CD4-positive, alpha-beta T cell (primary cell): Measurements from ENCODE around the gene ICOS. TPM values are rescaled to one million over a fixed set of nuclear protein-coding genes. Genes with fewer than 3 reads are reported as not detected.

ENCODE experiments used
- ATAC-seq: fragments of 200-7000 bp; cut with Tn5 transposase; one replicate; pipeline ENCODE4 v1.10.0; 2022; ENCODE audit warnings: mild to moderate bottlenecking; ENCODE audit not compliant: poor library complexity
- CTCF ChIA-PET: fragments of 350-600 bp; sonication (Branson Sonifier 250); formaldehyde crosslinking; loops from one replicate; lab custom pipeline; 2021; ENCODE audit warnings: antibody characterized with exemption, inconsistent platforms; lab: Charles Lee
- POLR2A ChIA-PET: fragments of 350-600 bp; sonication (Branson Sonifier 250); formaldehyde crosslinking; loops from one replicate; lab custom pipeline; 2021; ENCODE audit warnings: antibody characterized with exemption, inconsistent platforms; lab: Charles Lee
- DNase-seq, 14 experiments: peaks; one replicate each; pipeline ENCODE4 v3.0.0-alpha.2; 2013 to 2020; ENCODE audit warnings: mixed read lengths in 2 of 14
- H3K27ac ChIP-seq, 2 donors: one replicate each; pipeline versions ENCODE4 v1.5.1 to v1.7.0; 2013; ENCODE audit warnings: low read length in 2 of 2, low read depth in 1 of 2, mild to moderate bottlenecking in 1 of 2
- H3K27me3 ChIP-seq, 2 experiments: 1 replicate in 1 of 2; 2 replicates in 1 of 2; pipeline versions ENCODE4 v1.6.1 to v1.7.0; 2013; ENCODE audit warnings: low read length in 2 of 2, control low read depth in 1 of 2, mild to moderate bottlenecking in 1 of 2, moderate library complexity in 1 of 2; ENCODE audit not compliant: insufficient read depth in 2 of 2, control insufficient read depth in 1 of 2
- H3K36me3 ChIP-seq: one replicate; pipeline ENCODE4 v1.6.1; 2013; ENCODE audit warnings: low read length, control low read depth; ENCODE audit not compliant: insufficient read depth
- H3K4me1 ChIP-seq: one replicate; pipeline ENCODE4 v1.6.1; 2013; ENCODE audit warnings: low read length, control low read depth; ENCODE audit not compliant: insufficient read depth
- H3K4me3 ChIP-seq: one replicate; pipeline ENCODE4 v1.5.1; 2013; ENCODE audit warnings: mild to moderate bottlenecking, low read length, moderate library complexity
- H3K9me3 ChIP-seq, 2 experiments: 1 replicate in 1 of 2; 2 replicates in 1 of 2; pipeline versions ENCODE4 v1.6.1 to v1.7.0; 2013; ENCODE audit warnings: low read length in 2 of 2, mild to moderate bottlenecking in 2 of 2, control low read depth in 1 of 2, moderate library complexity in 1 of 2; ENCODE audit not compliant: control insufficient read depth in 1 of 2, insufficient read depth in 1 of 2
- H3K27ac Mint-ChIP-seq: one replicate; pipeline ENCODE4 v1.8.0; 2020; ENCODE audit warnings: mixed read lengths
- H3K27me3 Mint-ChIP-seq: one replicate; pipeline ENCODE4 v1.8.0; 2021; ENCODE audit warnings: mixed read lengths
- H3K36me3 Mint-ChIP-seq: one replicate; pipeline ENCODE4 v1.8.0; 2021; ENCODE audit warnings: low read depth, mixed read lengths
- H3K4me1 Mint-ChIP-seq: one replicate; pipeline ENCODE4 v1.8.0; 2021; ENCODE audit warnings: low read depth, mixed read lengths
- H3K4me3 Mint-ChIP-seq: one replicate; pipeline ENCODE4 v1.8.0; 2020; ENCODE audit warnings: mild to moderate bottlenecking, mixed read lengths
- H3K9me3 Mint-ChIP-seq: one replicate; pipeline ENCODE4 v1.8.0; 2020; ENCODE audit warnings: mixed read lengths
- intact Hi-C, 2 experiments: fragments of 100-400 bp; cut with DNase I in 1 of 2; cut with micrococcal nuclease in 1 of 2; formaldehyde crosslinking; loops; one replicate each; pipeline versions ENCODE4 v1.15.1 to v1.9.0; 2023 to 2025; cut with DNase I, micrococcal nuclease
- total RNA-seq, 174 experiments: library from RNA in 2 of 174; stranded (reverse) in 2 of 174; gene quantifications; one replicate each; pipeline ENCODE4 v1.2.3 and lab custom pipeline; 2021 to 2026
- TF ChIP-seq, protein P1 (sequence below): fragments of 200-600 bp; IDR thresholded peaks from one replicate; pipeline ENCODE4 v1.8.0; 2022; ENCODE audit warnings: antibody characterized with exemption, mild to moderate bottlenecking

Gene ICOS
- total RNA-seq, 2 experiments from 2014 or later, result 93.3 to 98.1 TPM

DNA sequence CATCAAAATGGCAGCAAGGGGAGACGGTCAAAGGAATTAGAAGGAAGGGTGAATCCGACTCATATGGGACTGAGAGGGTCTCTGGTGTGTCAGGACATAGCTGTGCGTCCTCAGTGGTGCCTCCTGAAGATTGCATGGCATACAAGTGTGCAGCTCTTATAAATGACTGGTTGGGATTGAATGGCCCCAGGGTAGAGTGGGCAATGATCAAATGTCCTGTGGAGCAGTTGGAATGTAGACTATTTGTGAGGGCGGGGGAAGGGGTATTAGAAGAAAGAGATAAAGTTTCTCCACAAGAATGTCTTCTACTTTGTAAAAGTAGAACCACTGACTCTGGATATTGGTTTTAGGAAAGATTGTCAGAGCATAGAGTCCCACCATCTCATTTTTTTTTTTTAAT, 44.4 kb upstream of the ICOS start:
- Mint-ChIP-seq H3K4me1 (peaks cover 6% of the 10 kb centered on the region), H3K9me3 (no peaks in the 10 kb centered on the region), H3K27me3 (no peaks in the 10 kb centered on the region), H3K27ac (no peak overlapping the region), H3K4me3 (no peak overlapping the region), H3K36me3 (no peaks in the 10 kb centered on the region)
- Histone ChIP-seq H3K4me1 (no peaks in the 10 kb centered on the region), H3K27me3 (no peaks in the 10 kb centered on the region), H3K9me3 (no peaks in the 10 kb centered on the region), H3K4me3 (no peak overlapping the region), H3K36me3 (no peaks in the 10 kb centered on the region), H3K27ac (no peak overlapping the region)
- POLR2A ChIA-PET, result no interaction called here
- intact Hi-C loops, result loop anchor here in 1 of 2 experiments (5.0 kb wide), 1 partner anchor 45 kb away; no protein-coding TSS in a partner anchor
- DNase-seq (no peak), ATAC-seq (no peak)
- CTCF ChIA-PET, result interaction anchor here (1.6 kb wide), 1 partner anchor 77 kb away, joined by 3 read pairs; no protein-coding TSS in a partner anchor
- TF ChIP-seq, protein P1, sequence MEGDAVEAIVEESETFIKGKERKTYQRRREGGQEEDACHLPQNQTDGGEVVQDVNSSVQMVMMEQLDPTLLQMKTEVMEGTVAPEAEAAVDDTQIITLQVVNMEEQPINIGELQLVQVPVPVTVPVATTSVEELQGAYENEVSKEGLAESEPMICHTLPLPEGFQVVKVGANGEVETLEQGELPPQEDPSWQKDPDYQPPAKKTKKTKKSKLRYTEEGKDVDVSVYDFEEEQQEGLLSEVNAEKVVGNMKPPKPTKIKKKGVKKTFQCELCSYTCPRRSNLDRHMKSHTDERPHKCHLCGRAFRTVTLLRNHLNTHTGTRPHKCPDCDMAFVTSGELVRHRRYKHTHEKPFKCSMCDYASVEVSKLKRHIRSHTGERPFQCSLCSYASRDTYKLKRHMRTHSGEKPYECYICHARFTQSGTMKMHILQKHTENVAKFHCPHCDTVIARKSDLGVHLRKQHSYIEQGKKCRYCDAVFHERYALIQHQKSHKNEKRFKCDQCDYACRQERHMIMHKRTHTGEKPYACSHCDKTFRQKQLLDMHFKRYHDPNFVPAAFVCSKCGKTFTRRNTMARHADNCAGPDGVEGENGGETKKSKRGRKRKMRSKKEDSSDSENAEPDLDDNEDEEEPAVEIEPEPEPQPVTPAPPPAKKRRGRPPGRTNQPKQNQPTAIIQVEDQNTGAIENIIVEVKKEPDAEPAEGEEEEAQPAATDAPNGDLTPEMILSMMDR, result no peak

DNA sequence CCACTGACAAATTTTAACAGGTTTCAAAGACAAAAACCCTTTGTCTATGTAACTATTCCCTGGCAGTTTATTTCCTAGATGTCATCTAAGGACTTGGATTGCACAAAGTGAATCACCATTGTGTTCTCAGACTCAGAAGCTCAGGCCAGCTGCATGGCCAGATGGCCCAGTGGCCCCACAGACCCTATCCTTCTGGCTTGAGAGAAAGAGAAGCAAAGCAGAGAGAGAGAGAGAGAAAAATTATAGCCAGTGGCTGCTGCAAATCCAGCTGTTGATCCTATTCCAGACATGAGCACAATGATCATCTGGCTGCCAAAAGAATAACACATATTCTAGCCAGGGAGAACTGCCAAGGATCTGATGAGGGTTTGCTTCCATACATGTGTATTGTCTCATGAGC, 43.2 kb upstream of the ICOS start:
- Histone ChIP-seq H3K27ac (no peak overlapping the region), H3K9me3 (no peaks in the 10 kb centered on the region), H3K4me1 (no peaks in the 10 kb centered on the region), H3K27me3 (no peaks in the 10 kb centered on the region), H3K36me3 (no peaks in the 10 kb centered on the region), H3K4me3 (no peak overlapping the region)
- Mint-ChIP-seq H3K4me1 (peaks cover 12% of the 10 kb centered on the region), H3K27ac (no peak overlapping the region), H3K36me3 (no peaks in the 10 kb centered on the region), H3K9me3 (no peaks in the 10 kb centered on the region), H3K27me3 (no peaks in the 10 kb centered on the region), H3K4me3 (no peak overlapping the region)
- CTCF ChIA-PET, result no interaction called here
- ATAC-seq, result no peak
- POLR2A ChIA-PET, result no interaction called here
- DNase-seq, result no peak
- intact Hi-C loops, result loop anchor here in 1 of 2 experiments (5.0 kb wide), 1 partner anchor 46 kb away; no protein-coding TSS in a partner anchor
- TF ChIP-seq, protein P1, result no peak

DNA sequence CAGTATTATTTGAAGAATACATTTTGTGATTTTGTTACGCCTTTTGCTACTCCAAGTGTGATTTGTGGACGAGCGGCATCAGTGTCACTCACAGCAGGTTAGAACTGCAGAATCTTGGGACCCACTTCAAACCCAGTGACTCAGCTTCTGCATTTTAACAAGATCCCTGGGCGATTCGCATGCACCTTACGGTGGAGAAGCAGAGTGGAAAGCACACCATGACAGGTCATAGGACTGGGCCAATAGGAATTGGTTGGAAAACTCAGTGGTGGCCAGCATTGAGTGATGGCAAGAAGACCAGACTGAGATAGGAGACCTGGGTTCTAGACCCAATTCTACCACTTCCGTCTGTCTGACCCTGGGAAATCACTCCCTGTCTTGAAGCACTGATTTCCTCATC, 42.7 kb upstream of the ICOS start:
- H3K9me3 Mint-ChIP-seq, result no peaks in the 10 kb centered on the region
- H3K27ac Mint-ChIP-seq, result no peak overlapping the region
- ChIA-PET CTCF (no interaction called here), POLR2A (no interaction called here)
- no peaks in the 10 kb centered on the region for H3K27me3 Mint-ChIP-seq
- intact Hi-C loops, result loop anchor here in 1 of 2 experiments (5.0 kb wide), 1 partner anchor 47 kb away; no protein-coding TSS in a partner anchor
- Histone ChIP-seq H3K36me3 (no peaks in the 10 kb centered on the region), H3K4me1 (no peaks in the 10 kb centered on the region), H3K4me3 (no peak overlapping the region), H3K9me3 (no peaks in the 10 kb centered on the region), H3K27ac (no peak overlapping the region), H3K27me3 (no peaks in the 10 kb centered on the region)
- ATAC-seq (no peak), DNase-seq (no peak)
- TF ChIP-seq, protein P1, result no peak
- H3K4me1 Mint-ChIP-seq, result peaks cover 12% of the 10 kb centered on the region
- H3K36me3 Mint-ChIP-seq, result no peaks in the 10 kb centered on the region
- H3K4me3 Mint-ChIP-seq, result no peak overlapping the region
